GM23248 (cell line): ENCODE results near the gene ZNF322. TPM values are rescaled to one million over a fixed set of nuclear protein-coding genes. Genes with fewer than 3 reads are reported as not detected.
A peak's percentile ranks its signal among the peaks of the same experiment; 100 is the strongest.

Experiments
- DNase-seq: peaks from one replicate; pipeline ENCODE4 v3.0.0-alpha.2; 2015
- H2AFZ ChIP-seq: fragments of 200-600 bp; sonication (generic); 2 replicates; pipeline ENCODE4 v1.6.1; 2016; ENCODE audit warnings: antibody characterized with exemption
- H3F3A ChIP-seq: fragments of 200-600 bp; sonication (generic); 2 replicates; pipeline ENCODE4 v1.6.1; 2016; ENCODE audit warnings: mild to moderate bottlenecking, antibody characterized with exemption, mixed run types; ENCODE audit not compliant: insufficient read depth
- H3K27ac ChIP-seq: fragments of 200-600 bp; sonication (generic); 2 replicates; pipeline ENCODE4 v1.5.1; 2016; ENCODE audit warnings: mild to moderate bottlenecking
- H3K27me3 ChIP-seq: fragments of 200-600 bp; sonication (generic); replicated peaks from 2 replicates; pipeline ENCODE4 v1.6.1; 2016; ENCODE audit warnings: mild to moderate bottlenecking; ENCODE audit not compliant: insufficient read depth
- H3K36me3 ChIP-seq: fragments of 200-600 bp; sonication (generic); 2 replicates; pipeline ENCODE4 v1.6.1; 2016; ENCODE audit warnings: low read depth, mild to moderate bottlenecking
- H3K4me1 ChIP-seq: fragments of 200-600 bp; sonication (generic); 2 replicates; pipeline ENCODE4 v1.6.1; 2016; ENCODE audit warnings: mild to moderate bottlenecking; ENCODE audit not compliant: insufficient read depth
- H3K4me2 ChIP-seq: fragments of 200-600 bp; sonication (generic); one replicate; pipeline ENCODE4 v1.6.1; 2016; ENCODE audit warnings: mild to moderate bottlenecking; ENCODE audit not compliant: unreplicated experiment
- H3K4me3 ChIP-seq: fragments of 200-600 bp; sonication (generic); 2 replicates; pipeline ENCODE4 v1.5.1; 2016; ENCODE audit warnings: mild to moderate bottlenecking
- H3K79me2 ChIP-seq: fragments of 200-600 bp; sonication (generic); 2 replicates; pipeline ENCODE4 v1.6.1; 2016; ENCODE audit warnings: mild to moderate bottlenecking; ENCODE audit not compliant: insufficient read depth
- H3K9ac ChIP-seq: fragments of 200-600 bp; sonication (generic); 2 replicates; pipeline ENCODE4 v1.6.1; 2016; ENCODE audit warnings: mild to moderate bottlenecking
- H3K9me2 ChIP-seq: fragments of 200-600 bp; sonication (generic); 2 replicates; pipeline ENCODE4 v1.6.1; 2016; ENCODE audit warnings: mixed run types, mild to moderate bottlenecking, moderate library complexity; ENCODE audit not compliant: insufficient read depth
- H3K9me3 ChIP-seq: fragments of 200-600 bp; sonication (generic); one replicate; pipeline ENCODE4 v1.6.1; 2017; ENCODE audit warnings: low read depth
- H4K20me1 ChIP-seq: fragments of 200-600 bp; sonication (generic); 2 replicates; pipeline ENCODE4 v1.6.0; 2016; ENCODE audit not compliant: insufficient read depth
- EZH2 ChIP-seq: fragments of 200-600 bp; sonication (generic); IDR thresholded peaks from 2 replicates; pipeline ENCODE4 v1.6.1; 2018; ENCODE audit warnings: antibody characterized with exemption, mild to moderate bottlenecking; ENCODE audit not compliant: insufficient read depth, poor library complexity, severe bottlenecking
- EZH2phosphoT487 ChIP-seq: fragments of 200-600 bp; sonication (generic); IDR thresholded peaks from 2 replicates; pipeline ENCODE4 v1.6.1; 2018; ENCODE audit warnings: antibody characterized with exemption, moderate library complexity, mild to moderate bottlenecking, low read depth; ENCODE audit not compliant: insufficient read depth
- WGBS, 2 experiments: methylation state at CpG; one replicate each; pipeline ENCODE4 v1.1.6; 2015 to 2017; ENCODE audit warnings: low lambda C conversion rate in 2 of 2, low coverage in 1 of 2; ENCODE audit errors: missing lambda C conversion rate in 2 of 2; 5-methylcytosine and 5-hydroxymethylcytosine counted together
- in situ Hi-C: fragments of 300-500 bp; cut with MboI; formaldehyde crosslinking; loops from 2 replicates; pipeline ENCODE4 v1.15.0; 2020
- polyA plus RNA-seq: library from polyadenylated mRNA; unstranded; fragments of >200 nt; fragmentation: Nextera tagmentation; extraction: Ambion mirVana; gene quantifications from 2 replicates; pipeline ENCODE4 v1.2.1, GENCODE V29; 2016
- total RNA-seq: library from RNA; depleted of rRNA; stranded (reverse); fragments of >200 nt; shearing (Covaris generic); gene quantifications from 2 replicates; pipeline ENCODE4 v1.2.3, GENCODE V29; 2014

ZNF322 gene
- total and polyA plus RNA-seq, 2 experiments from 2014 or later, result 16.3 to 17.8 TPM

DNA sequence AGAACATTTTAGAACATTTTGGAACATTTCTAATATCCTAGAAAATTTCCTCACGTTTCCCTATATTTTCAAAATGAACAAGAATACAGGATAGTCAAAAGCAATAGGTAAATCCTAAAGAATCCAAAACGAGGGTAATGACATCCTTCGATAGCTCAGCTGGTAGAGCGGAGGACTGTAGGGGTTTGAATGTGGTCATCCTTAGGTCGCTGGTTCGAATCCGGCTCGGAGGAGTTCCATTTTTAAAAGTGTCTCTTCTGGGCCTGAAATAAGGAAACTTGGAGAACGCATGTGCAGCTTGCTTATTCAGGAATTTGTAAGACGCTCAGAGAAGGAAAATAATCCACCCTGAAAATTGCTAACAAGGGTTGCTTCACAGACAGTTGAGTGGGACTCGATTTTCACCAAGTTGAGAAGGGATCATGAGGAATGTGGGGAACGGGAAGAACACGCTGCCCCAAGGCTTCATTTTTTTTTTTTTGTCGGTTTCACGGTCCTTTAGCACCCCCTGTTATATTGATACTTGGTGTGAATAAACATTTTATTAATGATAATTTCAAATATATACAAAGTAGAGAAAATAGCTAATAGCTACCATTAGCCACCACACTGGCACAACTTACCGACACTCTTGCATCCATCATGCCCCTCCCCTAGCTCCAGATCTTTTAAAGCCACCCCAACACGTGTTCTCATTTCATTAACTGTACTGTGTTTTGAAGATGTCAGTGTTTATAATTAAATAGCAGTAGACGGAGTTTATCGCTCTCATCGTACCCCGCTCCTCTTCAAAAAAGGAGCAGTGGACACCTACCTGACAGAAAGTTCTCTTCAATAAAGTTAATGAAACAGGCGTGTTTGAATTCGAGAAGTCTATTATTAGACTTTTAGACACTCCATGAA is 64.6 kb downstream of the ZNF322 start:
- H3K4me3 ChIP-seq, result peak overlapping the region; percentile 96
- peaks cover 11% of the 10 kb centered on the region for H3K36me3 ChIP-seq
- TF ChIP-seq EZH2phosphoT487 (no peak), EZH2 (no peak)
- peak overlapping the region; percentile 86 for H3K4me2 ChIP-seq
- H3K27me3 ChIP-seq, result no peaks in the 10 kb centered on the region; the same call in none of the 2 replicates
- in situ Hi-C loops, result no loop called here
- H2AFZ ChIP-seq, result peak overlapping the region; percentile 87
- 0 out of 2 replicates have a peak, but pooled peaks cover 5% of the 10 kb centered on the region for H3K4me1 ChIP-seq
- H3K27ac ChIP-seq, result peak overlapping the region; percentile 71
- H3K9ac ChIP-seq, result peak overlapping the region; percentile 95; the same call in 1 of the 2 replicates
- peaks cover 30% of the 10 kb centered on the region; the same call in 1 of the 2 replicates for H3F3A ChIP-seq
- no peaks in the 10 kb centered on the region for H3K9me3 ChIP-seq
- H3K79me2 ChIP-seq, result peaks cover 30% of the 10 kb centered on the region
- peak; percentile 66 for DNase-seq
- 18 to 19% methylated on average over 23 of the region's 23 CpGs for WGBS, 2 experiments
- no peaks in the 10 kb centered on the region for H3K9me2 ChIP-seq
- H4K20me1 ChIP-seq, result no peaks in the 10 kb centered on the region

DNA sequence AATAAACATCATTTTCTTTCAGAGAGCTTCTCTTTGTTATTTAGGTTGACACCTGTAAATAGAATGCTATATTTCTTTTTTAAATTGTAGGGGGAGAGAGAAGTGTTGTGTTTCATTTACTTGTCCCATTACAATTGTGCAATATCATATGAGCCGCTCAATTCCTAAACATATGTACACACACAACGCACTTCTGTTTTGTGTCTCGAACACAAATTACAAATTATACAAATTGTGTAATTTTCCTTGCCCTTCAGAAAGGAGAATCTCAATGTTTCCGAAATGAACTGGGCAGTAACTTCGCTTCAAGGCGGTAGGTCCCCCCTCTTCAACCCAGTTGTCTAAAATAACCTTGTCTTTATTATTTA is 65.4 kb downstream of the ZNF322 start:
- no peak for TF ChIP-seq EZH2phosphoT487
- no peak for TF ChIP-seq EZH2
- Histone ChIP-seq H4K20me1 (no peaks in the 10 kb centered on the region), H3K79me2 (peaks cover 23% of the 10 kb centered on the region), H3K4me1 (0 out of 2 replicates have a peak, but pooled peaks cover 5% of the 10 kb centered on the region), H3K27ac (no peak overlapping the region), H3K4me3 (peak overlapping the region; percentile 29), H3K9me2 (no peaks in the 10 kb centered on the region), H3K4me2 (peak overlapping the region; percentile 24), H3K27me3 (no peaks in the 10 kb centered on the region; the same call in none of the 2 replicates), H3K9ac (no peak overlapping the region), H3K9me3 (no peaks in the 10 kb centered on the region), H3K36me3 (peaks cover 6% of the 10 kb centered on the region), H3F3A (peaks cover 25% of the 10 kb centered on the region; the same call in 1 of the 2 replicates), H2AFZ (peak overlapping the region; percentile 50)
- in situ Hi-C loops, result no loop called here
- 22 to 30% methylated on average over 6 of the region's 6 CpGs for WGBS, 2 experiments
- no peak for DNase-seq

DNA sequence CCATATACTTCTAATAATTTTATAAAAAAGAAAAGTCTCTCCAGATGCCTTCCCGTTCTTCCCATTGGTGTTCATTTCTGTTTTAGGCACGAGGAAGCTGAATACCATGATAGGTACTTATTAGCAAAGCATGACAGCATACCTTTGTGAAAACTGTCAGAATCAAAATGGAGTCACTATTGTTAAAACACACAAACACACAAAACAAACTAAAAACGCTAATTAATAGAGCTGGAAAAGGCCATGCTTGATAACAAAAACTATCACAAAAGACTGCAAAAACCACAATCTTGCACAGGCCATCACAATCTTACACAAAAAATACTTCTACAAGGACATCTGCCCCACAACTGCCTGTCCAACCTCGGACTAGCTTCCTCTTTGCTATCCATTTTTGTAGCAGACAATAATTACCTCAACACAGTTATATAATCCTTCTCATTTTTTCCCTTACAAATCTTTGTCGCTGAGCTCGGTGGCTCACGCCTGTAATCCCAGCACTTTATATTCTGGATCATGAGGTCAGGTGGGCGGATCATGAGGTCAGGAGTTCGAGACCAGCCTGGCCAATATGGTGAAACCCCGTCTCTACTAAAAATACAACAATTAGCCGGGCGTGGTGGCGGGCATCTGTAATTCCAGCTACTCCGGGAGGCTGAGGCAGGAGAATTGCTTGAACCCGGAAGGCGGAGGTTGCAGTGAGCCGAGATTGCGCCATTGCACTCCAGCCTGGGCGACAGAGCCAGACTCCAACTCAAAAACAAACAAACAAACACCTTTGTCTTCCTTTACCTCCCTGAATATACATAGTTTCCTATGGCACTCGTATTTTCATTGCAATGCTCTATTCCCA is 66.0 kb downstream of the ZNF322 start:
- DNase-seq, result no peak
- Histone ChIP-seq H3K79me2 (peaks cover 17% of the 10 kb centered on the region), H3K27me3 (no peaks in the 10 kb centered on the region; the same call in none of the 2 replicates), H3K27ac (no peak overlapping the region), H3K9me3 (no peaks in the 10 kb centered on the region), H3K9me2 (no peaks in the 10 kb centered on the region), H3K4me1 (0 out of 2 replicates have a peak, but pooled peaks cover 5% of the 10 kb centered on the region), H3F3A (peaks cover 25% of the 10 kb centered on the region; the same call in 1 of the 2 replicates), H3K4me3 (peak overlapping the region; percentile 29), H4K20me1 (no peaks in the 10 kb centered on the region), H3K9ac (no peak overlapping the region), H3K4me2 (no peak overlapping the region), H2AFZ (peak overlapping the region; percentile 50), H3K36me3 (peaks cover under 1% of the 10 kb centered on the region; the same call in 1 of the 2 replicates)
- in situ Hi-C loops, result no loop called here
- TF ChIP-seq EZH2phosphoT487, result no peak
- TF ChIP-seq EZH2, result no peak
- WGBS, 2 experiments, result 41 to 49% methylated on average over 20 of the region's 20 CpGs

DNA sequence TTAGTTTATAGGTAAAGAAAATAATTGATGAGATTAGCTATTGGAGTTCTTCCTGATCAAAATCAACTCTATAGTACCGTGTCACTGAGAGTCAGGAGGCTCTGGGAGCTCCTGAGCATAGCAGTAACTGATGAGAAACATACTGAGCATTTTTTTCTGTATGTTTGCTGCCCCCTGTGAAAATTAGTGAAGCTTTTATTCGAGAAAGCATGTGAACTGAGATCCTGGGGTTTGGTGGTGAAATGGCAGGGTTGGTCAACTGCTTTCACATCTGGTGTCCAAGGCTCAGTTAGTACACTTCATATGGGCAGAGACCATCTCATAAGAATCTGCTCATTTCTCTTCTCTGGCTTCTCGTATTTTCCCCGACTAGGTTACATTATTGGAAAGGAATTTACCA is 66.9 kb downstream of the ZNF322 start:
- no peak overlapping the region for H3K4me2 ChIP-seq
- H3K27ac ChIP-seq, result no peak overlapping the region
- peaks cover 9% of the 10 kb centered on the region for H3K79me2 ChIP-seq
- WGBS, 2 experiments, result 45 to 47% methylated on average over 4 of the region's 4 CpGs
- no peaks in the 10 kb centered on the region for H3K9me3 ChIP-seq
- peaks cover 25% of the 10 kb centered on the region; the same call in 1 of the 2 replicates for H3F3A ChIP-seq
- H3K4me1 ChIP-seq, result 0 out of 2 replicates have a peak, but pooled peaks cover 5% of the 10 kb centered on the region
- H3K9ac ChIP-seq, result no peak overlapping the region
- no peaks in the 10 kb centered on the region for H3K36me3 ChIP-seq
- no peaks in the 10 kb centered on the region for H3K9me2 ChIP-seq
- H4K20me1 ChIP-seq, result no peaks in the 10 kb centered on the region
- no peaks in the 10 kb centered on the region; the same call in none of the 2 replicates for H3K27me3 ChIP-seq
- DNase-seq, result no peak
- TF ChIP-seq EZH2phosphoT487, result no peak
- TF ChIP-seq EZH2, result no peak
- H2AFZ ChIP-seq, result no peak overlapping the region
- no peak overlapping the region for H3K4me3 ChIP-seq
- in situ Hi-C loops, result no loop called here
